DND-41 (cell line): ENCODE measurements around the gene SPTBN4.
A peak's percentile ranks its signal among the peaks of the same experiment; 100 is the strongest.

ENCODE experiments used
- ATAC-seq: fragments of 200-7000 bp; cut with Tn5 transposase; 3 replicates; pipeline ENCODE4 v1.9.1; 2021; ENCODE audit warnings: low read depth; ENCODE audit not compliant: insufficient read depth
- DNase-seq: peaks from one replicate; pipeline ENCODE4 v3.0.0-alpha.2; 2020
- H2AFZ ChIP-seq: 2 replicates; pipeline ENCODE4 v1.6.0; 2012; ENCODE audit warnings: low read depth, low read length
- H3K27ac ChIP-seq: 2 replicates; pipeline ENCODE4 v1.5.1; 2012; ENCODE audit warnings: low read length, inconsistent platforms
- H3K27me3 ChIP-seq: fragments of 200-600 bp; sonication (generic); 2 replicates; pipeline ENCODE4 v1.6.0; 2012; ENCODE audit warnings: low read length, mild to moderate bottlenecking, inconsistent platforms; ENCODE audit not compliant: insufficient read depth, poor library complexity
- H3K36me3 ChIP-seq: 2 replicates; pipeline ENCODE4 v1.5.1; 2012; ENCODE audit warnings: low read length, inconsistent platforms; ENCODE audit not compliant: insufficient read depth
- H3K4me1 ChIP-seq: 2 replicates; pipeline ENCODE4 v1.5.1; 2012; ENCODE audit warnings: mild to moderate bottlenecking, low read length; ENCODE audit not compliant: insufficient read depth
- H3K4me2 ChIP-seq: 2 replicates; pipeline ENCODE4 v1.6.0; 2012; ENCODE audit warnings: mild to moderate bottlenecking, moderate library complexity, low read length, inconsistent platforms; ENCODE audit not compliant: insufficient read depth
- H3K4me3 ChIP-seq, 2 experiments: fragments of 200-600 bp in 1 of 2; shearing (Covaris generic) in 1 of 2; 2 replicates each; pipeline ENCODE4 v1.5.1; 2012 to 2016; ENCODE audit warnings: inconsistent platforms in 2 of 2, low read length in 2 of 2, mild to moderate bottlenecking in 2 of 2, low read depth in 1 of 2, moderate library complexity in 1 of 2
- H3K79me2 ChIP-seq: 2 replicates; pipeline ENCODE4 v1.6.0; 2012; ENCODE audit warnings: low read length, inconsistent platforms; ENCODE audit not compliant: insufficient read depth
- H3K9ac ChIP-seq: 2 replicates; pipeline ENCODE4 v1.6.0; 2012; ENCODE audit warnings: low read depth, mild to moderate bottlenecking, inconsistent platforms, low read length, moderate library complexity
- H3K9me3 ChIP-seq: 2 replicates; pipeline ENCODE4 v1.5.1; 2012; ENCODE audit warnings: low read length, moderate library complexity, mild to moderate bottlenecking, inconsistent platforms; ENCODE audit not compliant: insufficient read depth, severe bottlenecking
- H4K20me1 ChIP-seq: 2 replicates; pipeline ENCODE4 v1.6.0; 2012; ENCODE audit warnings: low read length; ENCODE audit not compliant: insufficient read depth
- EZH2 ChIP-seq: IDR thresholded peaks from 3 replicates; pipeline ENCODE4 v1.6.1; 2012; ENCODE audit warnings: borderline replicate concordance, low read depth, mild to moderate bottlenecking, moderate library complexity, low read length, inconsistent platforms; ENCODE audit not compliant: severe bottlenecking
- TF ChIP-seq, protein P1 (sequence below): IDR thresholded peaks from 2 replicates; pipeline ENCODE4 v1.5.1; 2012; ENCODE audit warnings: borderline replicate concordance, low read length, moderate library complexity, mild to moderate bottlenecking; ENCODE audit not compliant: poor library complexity, severe bottlenecking; ENCODE audit errors: extremely low read depth

Gene SPTBN4

DNA sequence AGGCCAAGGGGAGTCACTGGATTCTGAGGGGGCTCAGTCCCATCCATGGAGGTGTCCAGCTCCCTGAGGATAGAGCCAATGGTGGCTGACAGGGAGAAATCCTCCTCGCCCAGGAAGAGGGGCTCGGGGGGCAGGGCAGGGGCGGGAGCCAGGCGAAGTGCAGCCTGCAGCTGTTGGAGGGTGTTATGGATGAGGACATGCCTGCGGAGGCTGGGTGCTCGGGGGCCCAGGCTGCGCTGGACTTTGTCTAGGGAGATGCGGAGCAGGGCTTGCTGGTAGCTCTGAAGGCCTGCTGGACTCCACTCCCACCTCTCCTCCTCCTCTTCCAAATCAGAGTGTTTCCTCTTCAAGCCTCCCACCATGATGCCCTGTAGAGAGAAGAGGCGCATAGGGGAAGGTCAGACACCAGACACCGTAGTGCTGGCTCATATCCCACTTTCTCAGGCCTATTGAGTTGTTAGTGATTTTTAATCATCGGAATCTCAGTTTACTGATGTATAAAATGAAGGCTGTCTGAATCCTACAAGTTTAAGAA lies 25.0 kb upstream of the SPTBN4 start:
- Histone ChIP-seq H3K4me3 (no peak overlapping the region), H3K9ac (peak overlapping the region; percentile 57; the same call in 1 of the 2 replicates), H3K9me3 (no peaks in the 10 kb centered on the region), H3K27me3 (no peaks in the 10 kb centered on the region), H3K4me2 (peak overlapping the region; percentile 77), H3K79me2 (peaks cover 20% of the 10 kb centered on the region), H4K20me1 (no peaks in the 10 kb centered on the region), H3K36me3 (peaks cover 13% of the 10 kb centered on the region), H3K4me1 (peaks cover 18% of the 10 kb centered on the region), H2AFZ (0 out of 2 replicates have a peak overlapping the region, but pooled peaks have one; percentile 62), H3K27ac (peak overlapping the region; percentile 73; the same call in 1 of the 2 replicates)
- no peak for ATAC-seq
- TF ChIP-seq EZH2 = no peak
- TF ChIP-seq, protein P1, sequence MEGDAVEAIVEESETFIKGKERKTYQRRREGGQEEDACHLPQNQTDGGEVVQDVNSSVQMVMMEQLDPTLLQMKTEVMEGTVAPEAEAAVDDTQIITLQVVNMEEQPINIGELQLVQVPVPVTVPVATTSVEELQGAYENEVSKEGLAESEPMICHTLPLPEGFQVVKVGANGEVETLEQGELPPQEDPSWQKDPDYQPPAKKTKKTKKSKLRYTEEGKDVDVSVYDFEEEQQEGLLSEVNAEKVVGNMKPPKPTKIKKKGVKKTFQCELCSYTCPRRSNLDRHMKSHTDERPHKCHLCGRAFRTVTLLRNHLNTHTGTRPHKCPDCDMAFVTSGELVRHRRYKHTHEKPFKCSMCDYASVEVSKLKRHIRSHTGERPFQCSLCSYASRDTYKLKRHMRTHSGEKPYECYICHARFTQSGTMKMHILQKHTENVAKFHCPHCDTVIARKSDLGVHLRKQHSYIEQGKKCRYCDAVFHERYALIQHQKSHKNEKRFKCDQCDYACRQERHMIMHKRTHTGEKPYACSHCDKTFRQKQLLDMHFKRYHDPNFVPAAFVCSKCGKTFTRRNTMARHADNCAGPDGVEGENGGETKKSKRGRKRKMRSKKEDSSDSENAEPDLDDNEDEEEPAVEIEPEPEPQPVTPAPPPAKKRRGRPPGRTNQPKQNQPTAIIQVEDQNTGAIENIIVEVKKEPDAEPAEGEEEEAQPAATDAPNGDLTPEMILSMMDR = no peak
- DNase-seq = no peak

GRCh38 chr19:40442328-40443130 lies 24.3 kb upstream of the SPTBN4 start:
- Histone ChIP-seq H3K4me1 (peaks cover 18% of the 10 kb centered on the region), H3K27me3 (no peaks in the 10 kb centered on the region), H3K9me3 (no peaks in the 10 kb centered on the region), H3K4me2 (peak overlapping the region; percentile 77), H3K27ac (peak overlapping the region; percentile 73), H2AFZ (peak overlapping the region; percentile 62), H3K9ac (peak overlapping the region; percentile 57), H4K20me1 (no peaks in the 10 kb centered on the region), H3K79me2 (peaks cover 20% of the 10 kb centered on the region), H3K4me3 (peak overlapping the region; percentile 16 to 76; a peak in 3 of 4 replicates), H3K36me3 (peaks cover 13% of the 10 kb centered on the region)
- TF ChIP-seq EZH2 = no peak
- TF ChIP-seq, protein P1 = no peak
- no peak for ATAC-seq
- DNase-seq = peak; percentile 43

DNA sequence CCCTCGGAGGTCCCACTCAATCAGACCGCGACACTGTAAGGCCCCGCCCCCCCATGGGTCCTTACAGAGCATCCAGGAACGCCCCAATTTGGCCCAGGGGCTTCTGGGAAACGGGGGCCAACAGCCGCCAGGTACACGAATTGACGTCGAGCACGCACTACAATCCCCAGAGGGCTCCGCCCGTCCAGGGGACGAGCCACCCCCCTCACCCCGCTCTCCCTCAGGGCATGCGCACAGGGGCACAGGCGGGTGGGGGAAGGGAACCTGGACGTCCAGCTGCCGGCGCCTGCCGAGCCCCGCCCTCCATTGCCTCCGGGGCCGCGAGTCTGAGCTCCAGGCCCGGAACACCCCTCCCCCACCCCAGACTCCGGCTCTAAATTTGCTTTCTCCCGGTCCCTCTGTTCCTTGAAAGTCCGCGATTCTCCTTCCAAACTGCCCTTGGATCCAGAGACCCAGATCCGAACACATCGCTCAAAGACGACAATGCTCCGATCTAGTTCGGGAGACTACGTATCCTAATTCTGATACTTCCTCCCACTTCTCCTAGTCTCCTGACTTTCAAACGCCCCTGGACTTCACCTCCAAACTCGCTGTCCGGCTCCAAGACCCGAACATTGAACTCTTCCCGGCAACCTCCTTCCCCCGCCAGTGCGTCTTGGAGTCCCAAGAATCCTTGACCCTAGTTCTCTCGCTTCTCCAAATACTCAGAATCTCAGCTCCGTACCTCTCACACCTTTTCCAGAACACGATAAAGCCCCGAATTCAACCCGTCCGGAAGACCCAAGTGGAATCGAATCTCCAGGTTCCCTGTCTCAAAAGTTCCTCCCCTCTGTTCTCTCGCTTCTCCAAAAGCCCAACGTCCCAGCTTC lies 23.4 kb upstream of the SPTBN4 start:
- H3K9me3 ChIP-seq = no peaks in the 10 kb centered on the region
- H3K4me2 ChIP-seq = peak overlapping the region; percentile 77
- TF ChIP-seq, protein P1 = no peak
- TF ChIP-seq EZH2 = no peak
- H3K4me1 ChIP-seq = peaks cover 18% of the 10 kb centered on the region
- H3K9ac ChIP-seq = peak overlapping the region; percentile 66
- peaks cover 20% of the 10 kb centered on the region for H3K79me2 ChIP-seq
- peaks cover 13% of the 10 kb centered on the region for H3K36me3 ChIP-seq
- ATAC-seq (peak; percentile 78), DNase-seq (peak; percentile 100)
- H3K27me3 ChIP-seq = no peaks in the 10 kb centered on the region
- peak overlapping the region; percentile 61 to 76 for H3K4me3 ChIP-seq
- peak overlapping the region; percentile 77 for H2AFZ ChIP-seq
- H4K20me1 ChIP-seq = no peaks in the 10 kb centered on the region
- peak overlapping the region; percentile 78 for H3K27ac ChIP-seq
